SJSA1 (cell line): ENCODE measurements around the gene CNPY1. TPM values are rescaled to one million over a fixed set of nuclear protein-coding genes. Genes with fewer than 3 reads are reported as not detected.

Experiments
- DNase-seq, 2 experiments: peaks; one replicate each; pipeline ENCODE4 v3.0.0-alpha.2; 2015 to 2020; ENCODE audit warnings: low spot score in 2 of 2, low read depth in 1 of 2
- H3K27ac ChIP-seq: fragments of 250-450 bp; sonication (Bioruptor Pico); 2 replicates; pipeline ENCODE4 v1.5.1; 2020; ENCODE audit warnings: mild to moderate bottlenecking, moderate library complexity
- H3K27me3 ChIP-seq: fragments of 250-450 bp; sonication (Bioruptor Pico); replicated peaks from 2 replicates; pipeline ENCODE4 v1.5.1; 2020; ENCODE audit warnings: mild to moderate bottlenecking, moderate library complexity
- H3K36me3 ChIP-seq: fragments of 250-450 bp; sonication (Bioruptor Pico); 2 replicates; pipeline ENCODE4 v1.5.1; 2020; ENCODE audit warnings: mild to moderate bottlenecking
- H3K4me1 ChIP-seq: fragments of 250-450 bp; sonication (Bioruptor Pico); replicated peaks from 2 replicates; pipeline ENCODE4 v1.6.1; 2021; ENCODE audit warnings: mild to moderate bottlenecking
- H3K4me3 ChIP-seq: fragments of 250-450 bp; sonication (Bioruptor Pico); 2 replicates; pipeline ENCODE4 v1.5.1; 2020; ENCODE audit warnings: mild to moderate bottlenecking
- H3K9me3 ChIP-seq: fragments of 250-450 bp; sonication (Bioruptor Pico); replicated peaks from 2 replicates; pipeline ENCODE4 v1.5.1; 2020; ENCODE audit warnings: mild to moderate bottlenecking
- total RNA-seq: library from RNA; depleted of rRNA; stranded (reverse); fragments of >200 nt; shearing (Covaris generic); gene quantifications from 2 replicates; pipeline ENCODE4 v1.2.3, GENCODE V29; 2014

The CNPY1 gene
- total RNA-seq, 1 experiment from 2014 or later, result not detected

DNA sequence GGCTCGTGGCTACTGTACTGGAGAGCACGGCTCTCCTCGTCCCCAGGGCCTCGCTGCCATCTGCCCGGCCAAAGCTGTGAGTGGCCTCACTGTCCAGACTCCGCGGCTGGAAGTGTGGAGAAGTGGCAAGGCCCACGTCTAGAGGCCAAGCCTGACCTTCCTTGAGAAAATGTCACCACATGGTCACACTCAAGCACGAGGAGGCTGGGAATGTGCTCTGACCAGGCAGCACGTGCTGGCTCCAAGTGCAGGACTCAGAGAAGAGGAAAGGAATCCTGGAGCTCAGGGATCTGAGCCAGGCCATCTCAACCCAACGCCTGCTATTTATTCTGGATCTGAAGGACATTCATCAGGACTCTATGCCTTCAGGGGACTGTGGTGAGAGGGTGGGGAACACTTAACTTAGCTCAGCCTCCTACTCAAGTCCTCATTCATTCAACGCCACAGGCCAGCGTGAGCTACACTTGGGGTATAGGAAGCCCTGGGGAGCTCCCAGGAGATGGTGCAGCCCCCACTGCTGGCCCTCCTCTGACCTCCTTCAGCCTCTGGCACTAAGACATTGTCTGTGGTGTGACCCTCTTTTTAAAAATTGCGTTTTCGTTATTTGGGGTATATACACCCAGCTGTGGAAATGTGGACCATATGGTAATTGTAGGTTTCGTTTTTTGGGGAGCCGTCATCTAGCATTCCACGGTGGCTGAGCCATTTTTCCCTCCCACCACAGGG is 59.4 kb downstream of the CNPY1 start:
- Histone ChIP-seq H3K27ac (no peak overlapping the region), H3K27me3 (peaks cover 42% of the 10 kb centered on the region), H3K4me3 (no peak overlapping the region), H3K36me3 (no peaks in the 10 kb centered on the region), H3K4me1 (no peaks in the 10 kb centered on the region), H3K9me3 (no peaks in the 10 kb centered on the region)
- DNase-seq, result no peak

DNA sequence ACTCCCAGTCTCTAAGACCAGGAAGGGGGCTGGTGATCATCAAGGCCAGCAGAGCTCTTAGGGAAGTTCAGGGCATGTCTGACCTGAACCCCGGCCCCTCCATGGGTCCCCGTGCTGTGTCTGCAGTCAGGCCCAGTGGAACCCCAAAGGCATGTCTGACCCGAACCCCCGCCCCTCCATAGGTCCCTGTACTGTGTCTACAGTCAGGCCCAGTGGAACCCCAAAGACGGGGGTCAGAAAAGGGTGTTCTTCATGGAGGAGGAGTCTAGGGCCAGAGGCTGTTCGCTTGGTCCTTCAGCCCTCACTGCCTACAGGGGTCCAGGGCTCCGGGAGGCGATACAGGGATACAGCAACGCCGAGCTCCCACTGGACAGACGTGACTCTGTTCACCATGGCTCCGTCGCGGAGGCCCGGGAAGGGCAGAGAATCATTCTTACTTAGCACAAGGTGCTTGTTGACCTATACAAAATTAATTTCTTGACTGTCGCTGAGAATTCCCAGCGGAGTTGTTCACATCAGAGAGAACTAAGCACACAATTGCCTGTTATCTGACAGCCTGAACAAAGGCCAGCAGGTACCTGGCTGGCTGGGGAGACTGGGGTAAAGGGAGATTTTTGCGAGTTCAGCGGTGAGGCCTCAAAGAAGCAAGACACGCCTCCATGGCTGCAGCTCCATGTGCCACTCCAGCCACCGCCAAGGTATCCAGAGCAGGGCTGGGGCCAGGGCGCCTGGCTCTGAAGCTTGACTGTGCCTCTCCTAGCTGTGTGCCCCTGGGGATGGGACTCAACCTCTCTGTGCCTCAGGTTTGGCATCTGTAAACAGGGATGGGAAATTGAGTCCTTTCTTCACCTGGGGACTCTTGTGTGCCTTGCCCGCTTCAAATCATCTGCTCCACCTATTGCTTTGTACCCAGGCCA is 61.6 kb downstream of the CNPY1 start:
- no peaks in the 10 kb centered on the region for H3K36me3 ChIP-seq
- no peak overlapping the region for H3K4me3 ChIP-seq
- no peak overlapping the region for H3K27ac ChIP-seq
- no peak for DNase-seq
- no peaks in the 10 kb centered on the region for H3K4me1 ChIP-seq
- no peaks in the 10 kb centered on the region for H3K9me3 ChIP-seq
- peaks cover 22% of the 10 kb centered on the region for H3K27me3 ChIP-seq

GRCh38 chr7:155483868-155484325 is 62.5 kb downstream of the CNPY1 start:
- DNase-seq, result no peak
- Histone ChIP-seq H3K36me3 (no peaks in the 10 kb centered on the region), H3K4me3 (no peak overlapping the region), H3K9me3 (no peaks in the 10 kb centered on the region), H3K27ac (no peak overlapping the region), H3K4me1 (no peaks in the 10 kb centered on the region), H3K27me3 (peaks cover 26% of the 10 kb centered on the region)

- H3K36me3 ChIP-seq, result no peaks in the 10 kb centered on the region
Observed at GRCh38 chr7:155483245-155483644, 63.1 kb downstream of the CNPY1 start.

GRCh38 chr7:155482511-155483183 is 63.7 kb downstream of the CNPY1 start:
- Histone ChIP-seq H3K4me3 (no peak overlapping the region), H3K4me1 (no peaks in the 10 kb centered on the region), H3K27me3 (peaks cover 33% of the 10 kb centered on the region), H3K9me3 (no peaks in the 10 kb centered on the region), H3K36me3 (no peaks in the 10 kb centered on the region), H3K27ac (no peak overlapping the region)
- no peak for DNase-seq

More at GRCh38 chr7:155483245-155483644, 63.1 kb downstream of the CNPY1 start:
- no peaks in the 10 kb centered on the region for H3K9me3 ChIP-seq
- no peak for DNase-seq
- H3K27me3 ChIP-seq, result peaks cover 29% of the 10 kb centered on the region
- no peak overlapping the region for H3K27ac ChIP-seq
- H3K4me3 ChIP-seq, result no peak overlapping the region
- H3K4me1 ChIP-seq, result no peaks in the 10 kb centered on the region

DNA sequence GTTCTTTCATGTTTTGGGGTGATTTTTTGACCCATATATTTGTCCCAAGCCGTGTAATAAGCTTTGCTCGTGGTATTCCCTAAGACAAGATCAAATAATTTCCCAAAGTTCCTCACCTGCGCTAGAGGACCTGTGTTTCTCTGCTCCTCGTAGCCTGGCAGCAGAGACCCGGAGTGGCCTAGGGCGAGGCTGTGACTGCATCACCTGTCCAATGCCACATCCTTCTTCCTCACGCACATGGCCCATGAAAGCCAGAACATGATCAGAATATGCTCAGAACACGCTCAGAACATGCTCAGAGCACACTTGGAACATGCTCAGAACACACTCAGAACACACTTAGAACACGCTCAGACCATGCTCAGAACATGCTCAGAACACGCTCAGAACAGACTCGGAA is 64.6 kb downstream of the CNPY1 start:
- no peak overlapping the region for H3K27ac ChIP-seq
- no peaks in the 10 kb centered on the region for H3K36me3 ChIP-seq
- H3K4me1 ChIP-seq, result no peaks in the 10 kb centered on the region
- no peak for DNase-seq
- no peak overlapping the region for H3K4me3 ChIP-seq
- peaks cover 34% of the 10 kb centered on the region for H3K27me3 ChIP-seq
- no peaks in the 10 kb centered on the region for H3K9me3 ChIP-seq

DNA sequence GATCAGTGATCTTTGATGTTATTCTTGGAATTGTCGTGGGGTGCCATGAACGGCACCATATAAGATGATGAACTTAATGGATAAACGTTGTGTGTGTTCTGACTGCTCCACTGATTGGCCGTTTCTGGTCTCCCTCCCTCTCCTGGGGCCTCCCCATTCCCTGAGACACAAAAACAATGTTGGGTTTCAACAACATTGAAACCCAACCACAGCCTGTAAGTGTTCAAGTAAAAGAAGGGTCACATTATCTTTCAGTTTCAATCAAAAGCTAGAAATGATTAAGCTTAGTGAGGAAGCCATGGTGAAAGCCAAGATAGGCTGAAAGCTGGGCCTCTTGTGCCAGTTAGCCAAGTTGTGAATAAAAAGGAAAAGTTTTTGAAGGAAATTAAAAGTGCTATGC is 68.9 kb downstream of the CNPY1 start:
- DNase-seq, result no peak
- Histone ChIP-seq H3K27me3 (peaks cover 40% of the 10 kb centered on the region), H3K4me1 (no peaks in the 10 kb centered on the region), H3K4me3 (no peak overlapping the region), H3K9me3 (no peaks in the 10 kb centered on the region), H3K36me3 (no peaks in the 10 kb centered on the region), H3K27ac (no peak overlapping the region)

DNA sequence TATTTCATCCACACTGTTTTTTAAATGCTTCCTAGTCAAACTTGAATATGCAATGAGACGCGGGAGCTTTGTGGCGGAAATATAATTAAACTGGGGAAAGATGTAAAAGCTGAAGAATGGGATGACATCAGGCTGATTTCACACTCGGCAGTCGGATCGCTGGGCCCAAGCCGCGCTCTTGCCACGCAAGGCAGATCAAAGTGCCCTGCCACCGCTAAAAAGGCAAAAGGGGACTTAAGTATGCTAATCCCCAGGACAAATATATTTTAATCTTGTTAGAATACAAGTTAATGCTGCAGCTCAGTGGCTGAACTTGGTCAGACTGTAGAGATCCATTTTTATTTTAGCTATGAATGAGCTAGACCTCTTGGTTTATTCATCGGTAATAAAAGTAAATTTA is 74.6 kb downstream of the CNPY1 start:
- no peak for DNase-seq
- no peaks in the 10 kb centered on the region for H3K4me1 ChIP-seq
- H3K4me3 ChIP-seq, result no peak overlapping the region
- no peaks in the 10 kb centered on the region for H3K36me3 ChIP-seq
- H3K27ac ChIP-seq, result no peak overlapping the region
- no peaks in the 10 kb centered on the region for H3K9me3 ChIP-seq
- H3K27me3 ChIP-seq, result peaks cover 81% of the 10 kb centered on the region

DNA sequence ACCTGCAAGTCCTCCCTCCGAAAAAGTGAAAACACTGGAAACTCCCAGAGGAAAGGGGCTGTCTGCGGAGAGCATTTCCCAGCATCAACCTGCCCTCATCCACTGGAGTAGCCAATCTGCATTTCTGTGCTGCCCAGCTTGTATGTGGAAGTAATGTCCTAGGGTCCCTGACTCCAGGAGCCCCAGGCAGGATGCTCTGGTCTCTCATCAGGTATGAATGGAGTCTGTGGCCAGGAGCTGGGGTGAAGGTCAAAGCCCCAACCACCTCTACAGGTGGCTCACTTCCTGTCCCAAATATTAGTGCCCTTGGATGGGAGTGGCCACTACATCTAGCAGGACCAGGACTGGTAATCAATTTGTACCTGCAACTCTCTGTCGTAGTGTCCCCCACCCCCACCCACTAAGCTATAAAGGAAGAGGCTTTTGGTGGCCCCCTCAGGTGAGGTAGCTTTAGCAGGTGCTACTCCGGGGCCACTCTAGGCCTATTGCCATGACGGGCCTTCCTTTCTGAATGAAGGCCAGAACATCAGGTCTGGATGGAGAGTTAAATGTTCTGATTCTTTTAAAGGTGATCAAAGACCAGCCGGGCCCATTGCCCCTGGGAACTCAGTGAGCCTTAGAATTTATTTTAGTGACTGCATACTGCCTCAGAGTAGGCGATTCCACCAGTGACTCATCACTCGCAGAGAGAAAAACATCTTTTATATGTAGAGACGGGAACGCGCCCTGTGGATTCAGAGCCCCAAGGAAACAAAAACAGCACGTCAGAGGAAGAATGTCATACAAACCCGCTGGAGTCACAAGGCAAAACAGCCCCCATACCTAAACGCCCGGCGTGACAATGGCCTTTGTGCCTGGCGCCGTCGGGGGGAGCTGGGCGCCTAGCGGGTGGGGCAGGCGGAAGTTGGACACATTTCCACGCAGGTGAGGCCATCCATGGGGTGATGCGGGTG is 75.4 kb downstream of the CNPY1 start:
- Histone ChIP-seq H3K9me3 (no peaks in the 10 kb centered on the region), H3K27me3 (peaks cover 86% of the 10 kb centered on the region), H3K4me3 (no peak overlapping the region), H3K36me3 (no peaks in the 10 kb centered on the region), H3K27ac (no peak overlapping the region), H3K4me1 (no peaks in the 10 kb centered on the region)
- DNase-seq, result no peak

- Histone ChIP-seq H3K27ac (no peak overlapping the region), H3K36me3 (no peaks in the 10 kb centered on the region), H3K27me3 (peaks cover 89% of the 10 kb centered on the region), H3K9me3 (no peaks in the 10 kb centered on the region), H3K4me3 (no peak overlapping the region), H3K4me1 (no peaks in the 10 kb centered on the region)
- no peak for DNase-seq
Observed at GRCh38 chr7:155470186-155470487, 76.2 kb downstream of the CNPY1 start.

- H3K4me3 ChIP-seq, result no peak overlapping the region
- H3K27ac ChIP-seq, result no peak overlapping the region
- no peak for DNase-seq
- H3K36me3 ChIP-seq, result no peaks in the 10 kb centered on the region
- peaks cover 95% of the 10 kb centered on the region for H3K27me3 ChIP-seq
- H3K4me1 ChIP-seq, result no peaks in the 10 kb centered on the region
- no peaks in the 10 kb centered on the region for H3K9me3 ChIP-seq
Observed at GRCh38 chr7:155469311-155470185, 76.8 kb downstream of the CNPY1 start.

DNA sequence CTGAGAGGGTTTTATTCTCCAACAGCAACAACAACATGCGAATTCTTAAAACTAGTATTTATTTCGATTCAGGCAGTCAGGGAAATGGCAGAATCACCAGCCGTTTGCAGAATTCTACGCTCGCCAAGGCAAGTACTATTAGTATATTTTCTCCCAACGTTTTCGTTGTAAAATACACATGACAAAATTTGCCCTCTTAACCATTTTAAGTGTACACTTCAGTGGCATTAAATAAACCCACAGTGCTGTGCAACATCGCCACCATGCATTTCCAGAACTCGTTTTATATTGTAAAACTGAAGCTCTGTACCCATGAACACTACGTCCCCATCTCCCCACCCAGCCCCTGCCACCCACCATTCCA is 77.6 kb downstream of the CNPY1 start:
- H3K27me3 ChIP-seq, result peaks cover 97% of the 10 kb centered on the region

More for the DNA sequence above, 77.6 kb downstream of the CNPY1 start:
- no peak overlapping the region for H3K4me3 ChIP-seq
- DNase-seq, result no peak
- H3K36me3 ChIP-seq, result no peaks in the 10 kb centered on the region
- no peaks in the 10 kb centered on the region for H3K4me1 ChIP-seq
- H3K27ac ChIP-seq, result no peak overlapping the region
- no peaks in the 10 kb centered on the region for H3K9me3 ChIP-seq
